ENCODE measurements around the gene LDLRAD3. TPM values are rescaled to one million over a fixed set of nuclear protein-coding genes. Genes with fewer than 3 reads are reported as not detected.

LDLRAD3 gene
- total and polyA plus RNA-seq, 4 donors: 2.2 to 14.3 (median 9.9) TPM

GRCh38 chr11:36270701-36271100 lies 326.8 kb downstream of the LDLRAD3 start:
- DNase-seq (no peak), ATAC-seq (ENCODE audit: insufficient read depth, low FRiP score) (no peak)
- Histone ChIP-seq H3K4me1 (ENCODE audit: control insufficient read depth in 5 of 5, insufficient read depth in 5 of 5, low read length in 5 of 5) (no peaks in the 10 kb centered on the region), H3K27ac (ENCODE audit: low read depth in 1 of 2, low read length in 1 of 2) (no peak overlapping the region), H3K36me3 (ENCODE audit: control insufficient read depth in 4 of 4, insufficient read depth in 4 of 4, low read length in 4 of 4) (peaks cover 21 to 28% (median 23%) of the 10 kb centered on the region in 4 donors), H3K27me3 (ENCODE audit: control insufficient read depth in 3 of 3, insufficient read depth in 3 of 3, low read length in 2 of 3) (no peaks in the 10 kb centered on the region), H3K9ac (ENCODE audit: insufficient read depth in 1 of 2, low read length in 2 of 2) (no peak overlapping the region), H3K4me3 (no peak overlapping the region), H3K9me3 (ENCODE audit: control insufficient read depth in 4 of 4, insufficient read depth in 3 of 4, low read length in 3 of 4) (peaks cover 0 to 3% (median 1%) of the 10 kb centered on the region in 4 donors)
- no peak for TF ChIP-seq CTCF (IDR thresholded peaks at IDR 0.05; ENCODE audit: control extremely low read depth, extremely low read depth)
- 91 to 94% methylated on average over 9 of the region's 9 CpGs for WGBS, 2 donors

- no peaks in the 10 kb centered on the region for H3K4me1 ChIP-seq (ENCODE audit: control insufficient read depth in 5 of 5, insufficient read depth in 5 of 5, low read length in 5 of 5)
- DNase-seq (no peak), ATAC-seq (ENCODE audit: insufficient read depth, low FRiP score) (no peak)
- H3K27me3 ChIP-seq (ENCODE audit: control insufficient read depth in 3 of 3, insufficient read depth in 3 of 3, low read length in 2 of 3): no peaks in the 10 kb centered on the region
- no peak overlapping the region for H3K4me3 ChIP-seq
- no peak for TF ChIP-seq CTCF (IDR thresholded peaks at IDR 0.05; ENCODE audit: control extremely low read depth, extremely low read depth)
- no peak overlapping the region for H3K9ac ChIP-seq (ENCODE audit: insufficient read depth in 1 of 2, low read length in 2 of 2)
- H3K36me3 ChIP-seq (ENCODE audit: control insufficient read depth in 4 of 4, insufficient read depth in 4 of 4, low read length in 4 of 4): peaks cover 24 to 28% (median 26%) of the 10 kb centered on the region in 4 donors
- H3K9me3 ChIP-seq (ENCODE audit: control insufficient read depth in 4 of 4, insufficient read depth in 3 of 4, low read length in 3 of 4): peaks cover 0 to 3% (median 1%) of the 10 kb centered on the region in 4 donors
- H3K27ac ChIP-seq (ENCODE audit: low read depth in 1 of 2, low read length in 1 of 2): no peak overlapping the region
- WGBS, 2 donors: 69 to 75% methylated on average over 5 of the region's 5 CpGs
Measured at GRCh38 chr11:36271794-36272407, 328.0 kb downstream of the LDLRAD3 start.

- Histone ChIP-seq H3K36me3 (ENCODE audit: control insufficient read depth in 4 of 4, insufficient read depth in 4 of 4, low read length in 4 of 4) (peaks cover 24 to 32% (median 29%) of the 10 kb centered on the region in 4 donors), H3K9ac (ENCODE audit: insufficient read depth in 1 of 2, low read length in 2 of 2) (no peak overlapping the region), H3K4me3 (no peak overlapping the region), H3K4me1 (ENCODE audit: control insufficient read depth in 5 of 5, insufficient read depth in 5 of 5, low read length in 5 of 5) (no peaks in the 10 kb centered on the region), H3K27ac (ENCODE audit: low read depth in 1 of 2, low read length in 1 of 2) (no peak overlapping the region), H3K9me3 (ENCODE audit: control insufficient read depth in 4 of 4, insufficient read depth in 3 of 4, low read length in 3 of 4) (peaks cover 0 to 3% (median 1%) of the 10 kb centered on the region in 4 donors), H3K27me3 (ENCODE audit: control insufficient read depth in 3 of 3, insufficient read depth in 3 of 3, low read length in 2 of 3) (no peaks in the 10 kb centered on the region)
- no peak for TF ChIP-seq CTCF (IDR thresholded peaks at IDR 0.05; ENCODE audit: control extremely low read depth, extremely low read depth)
- ATAC-seq (ENCODE audit: insufficient read depth, low FRiP score) (no peak), DNase-seq (no peak)
- WGBS, 2 donors: 88 to 93% methylated on average over 3 of the region's 3 CpGs
Measured at GRCh38 chr11:36273110-36273509, 329.2 kb downstream of the LDLRAD3 start.

GRCh38 chr11:36274414-36274813 lies 330.6 kb downstream of the LDLRAD3 start:
- ATAC-seq (ENCODE audit: insufficient read depth, low FRiP score) (no peak), DNase-seq (no peak)
- peaks cover 0 to 3% (median 1%) of the 10 kb centered on the region in 4 donors for H3K9me3 ChIP-seq (ENCODE audit: control insufficient read depth in 4 of 4, insufficient read depth in 3 of 4, low read length in 3 of 4)
- H3K4me1 ChIP-seq (ENCODE audit: control insufficient read depth in 5 of 5, insufficient read depth in 5 of 5, low read length in 5 of 5): no peaks in the 10 kb centered on the region
- no peak overlapping the region for H3K27ac ChIP-seq (ENCODE audit: low read depth in 1 of 2, low read length in 1 of 2)
- H3K27me3 ChIP-seq (ENCODE audit: control insufficient read depth in 3 of 3, insufficient read depth in 3 of 3, low read length in 2 of 3): no peaks in the 10 kb centered on the region
- no peak for TF ChIP-seq CTCF (IDR thresholded peaks at IDR 0.05; ENCODE audit: control extremely low read depth, extremely low read depth)
- no peak overlapping the region for H3K4me3 ChIP-seq
- WGBS, 2 donors: 95 to 97% methylated on average over 7 of the region's 7 CpGs
- H3K36me3 ChIP-seq (ENCODE audit: control insufficient read depth in 4 of 4, insufficient read depth in 4 of 4, low read length in 4 of 4): peaks cover 24 to 38% (median 34%) of the 10 kb centered on the region in 4 donors
- no peak overlapping the region for H3K9ac ChIP-seq (ENCODE audit: insufficient read depth in 1 of 2, low read length in 2 of 2)

Data from lung (tissue), 12 donors.